NK-92 treated with Interleukin-12 subunit alpha and Interleukin-12 subunit beta, amount 100 ng/mL, for 24 hours (cell line): ENCODE measurements around the gene RUNDC1.
"Not testable (repeated sequence)": the region's sequence is repeated elsewhere in the genome, so short reads cannot be mapped to it uniquely, and the experiment has no call there.

ENCODE experiments used
- DNase-seq: peaks from one replicate; lab custom pipeline; 2025; lab: John Stamatoyannopoulos, UW

Gene RUNDC1

DNA sequence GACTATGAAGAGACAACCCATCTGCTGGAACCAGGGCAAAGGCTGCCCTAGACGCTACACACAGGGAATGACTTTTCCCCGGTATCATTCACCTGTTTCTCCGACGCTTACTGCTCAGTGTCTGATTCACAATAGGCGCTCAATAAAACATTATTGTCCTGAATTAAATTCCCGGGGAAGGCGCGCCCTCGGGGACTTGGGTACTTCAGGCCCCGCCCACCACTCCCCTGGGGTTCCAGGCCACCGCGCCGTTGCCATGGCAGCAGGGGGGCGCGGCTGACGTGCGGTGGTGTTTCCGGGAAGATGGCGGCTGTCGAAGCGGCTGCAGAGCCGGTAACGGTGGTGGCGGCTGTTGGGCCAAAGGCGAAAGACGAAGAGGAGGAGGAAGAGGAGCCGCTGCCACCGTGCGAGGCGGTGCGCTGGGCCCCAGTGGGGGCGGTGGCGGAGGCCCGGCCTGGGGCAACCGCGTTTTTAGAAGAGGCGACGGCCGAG lies at the start of gene RUNDC1:
RUNDC1 (plus strand) TSS at position 292 of the 492 bp plus-strand sequence; CDS start at position 304, 12 bp downstream.
- DNase-seq, result peak; percentile 84

DNA sequence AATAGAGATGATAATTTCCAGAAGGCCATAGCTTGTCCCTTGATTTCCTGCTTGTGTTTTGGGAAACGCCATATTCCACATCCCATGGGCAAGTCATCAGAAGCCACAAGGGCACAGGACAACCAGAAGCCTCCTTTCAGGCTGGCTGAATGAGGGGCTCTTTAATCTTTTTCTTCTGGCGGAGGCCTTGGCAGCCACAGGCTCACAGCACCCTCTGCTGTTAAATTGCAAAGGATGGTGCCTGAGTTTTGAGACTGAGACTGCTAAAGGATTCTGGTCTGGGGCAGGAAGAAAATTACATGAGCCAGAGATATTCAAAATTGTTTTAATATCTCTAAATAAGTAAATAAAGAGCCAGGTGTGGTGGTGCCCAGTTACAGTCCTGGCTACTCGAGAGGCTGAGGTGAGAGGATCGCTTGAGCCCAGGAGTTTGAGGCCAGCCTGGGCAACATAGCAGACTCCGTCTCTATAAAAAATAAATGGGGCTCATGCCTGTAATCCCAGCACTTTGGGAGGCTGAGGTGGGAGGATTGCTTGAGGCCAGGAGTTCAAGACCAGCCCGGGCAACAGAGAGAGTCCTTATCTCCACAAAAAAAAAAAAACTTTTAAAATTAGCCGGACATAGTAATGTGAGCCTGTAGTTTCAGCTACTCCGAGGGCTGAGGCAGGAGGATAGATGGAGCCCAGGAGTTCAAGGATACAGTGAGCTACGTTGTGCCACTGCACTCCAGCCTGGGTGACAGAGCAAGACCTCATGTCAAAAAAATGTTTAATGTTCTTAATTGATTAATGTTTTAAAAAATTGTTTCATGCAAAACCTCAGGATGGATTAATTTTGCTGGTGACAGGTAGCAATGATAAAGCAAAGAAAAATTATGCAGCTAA lies 42.4 kb upstream of the RUNDC1 start:
- no peak for DNase-seq

GRCh38 chr17:42944211-42944610 lies 36.2 kb upstream of the RUNDC1 start:
- DNase-seq, result no peak

- no peak for DNase-seq
These were observed 33.6 kb upstream of the RUNDC1 start for GRCh38 chr17:42946812-42947211.

- no peak for DNase-seq
These were observed 30.2 kb upstream of the RUNDC1 start for GRCh38 chr17:42950044-42950783.

DNA sequence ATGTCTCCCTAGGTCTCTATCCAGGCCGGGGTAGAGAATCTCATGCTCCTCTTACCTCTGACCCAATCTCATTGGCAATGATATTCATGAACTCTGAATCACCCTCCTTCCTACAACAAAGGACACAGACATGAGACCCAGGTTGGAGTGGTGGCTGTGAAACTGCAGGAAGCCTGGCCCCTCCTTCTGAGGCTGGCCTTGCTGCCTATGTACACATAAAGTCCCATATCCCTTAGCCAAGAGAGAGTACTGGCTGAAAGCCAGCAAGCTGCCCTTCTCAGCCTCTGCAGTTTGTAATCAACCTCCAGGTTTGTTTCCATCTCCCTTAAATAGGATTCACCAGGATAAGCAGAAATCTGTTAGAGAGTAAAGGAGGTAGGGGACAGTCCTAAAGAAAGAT lies 26.7 kb upstream of the RUNDC1 start:
- DNase-seq, result no peak

DNA sequence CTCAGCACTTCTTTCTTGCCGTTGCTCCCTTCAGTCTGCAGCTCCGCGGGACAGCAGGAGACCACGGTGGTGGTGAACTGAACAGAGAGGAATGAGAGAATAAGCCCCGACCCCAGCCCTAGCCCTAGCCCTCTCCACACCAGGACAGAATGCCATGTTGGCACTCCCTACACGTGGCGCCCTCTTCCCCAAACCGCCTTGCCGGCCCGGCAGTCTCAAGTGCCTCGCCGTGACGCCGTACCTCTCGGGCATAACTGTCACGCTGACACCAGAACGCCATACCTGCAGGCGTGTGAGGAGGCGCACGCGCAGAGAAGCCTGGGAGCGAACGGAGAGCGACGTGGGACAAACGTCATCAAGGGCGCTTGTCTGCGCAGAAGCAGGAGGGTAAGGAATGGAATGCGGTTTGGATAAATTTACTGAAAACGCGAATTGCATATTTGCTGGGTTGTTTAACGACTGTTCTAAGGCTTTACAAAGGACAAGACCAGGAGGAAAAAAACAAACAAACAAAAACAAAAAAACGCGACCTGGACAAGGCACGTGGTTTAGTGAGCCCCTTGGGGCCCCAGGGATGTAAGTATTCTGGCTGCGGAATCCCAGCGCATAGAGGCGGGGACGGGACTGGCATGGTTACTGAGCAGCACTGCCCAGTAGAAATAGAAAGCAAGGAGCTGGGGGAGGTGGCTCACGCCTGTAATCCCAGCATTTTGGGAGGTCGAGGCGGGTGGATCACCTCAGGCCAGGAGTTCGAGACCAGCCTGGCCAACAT lies 16.0 kb upstream of the RUNDC1 start, which contains the start of gene AARSD1:
AARSD1 (minus strand) TSS at position 294 of the 772 bp plus-strand sequence; CDS start at position 280, 14 bp downstream.
- peak; percentile 78 for DNase-seq

DNA sequence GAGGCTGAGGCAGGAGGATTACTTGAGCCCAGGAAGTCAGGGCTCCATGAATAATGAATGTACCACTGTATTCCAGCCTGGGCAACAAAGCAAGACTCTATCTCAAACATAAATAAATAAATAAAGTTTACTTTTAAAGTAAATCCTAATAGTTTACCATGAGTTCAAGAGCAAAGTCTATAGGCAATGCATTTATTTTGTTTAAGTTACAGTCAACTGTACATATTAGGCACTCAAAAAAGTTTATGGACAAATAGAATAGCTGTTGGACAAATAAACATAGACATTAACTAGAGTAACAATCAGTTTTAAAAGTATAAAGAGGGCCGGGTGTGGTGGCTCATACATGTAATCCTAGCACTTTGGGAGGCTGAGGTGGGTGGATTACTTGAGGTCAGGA lies 12.4 kb upstream of the RUNDC1 start:
- no peak for DNase-seq

- no peak for DNase-seq
These were observed 11.3 kb upstream of the RUNDC1 start for GRCh38 chr17:42969001-42969581.

DNA sequence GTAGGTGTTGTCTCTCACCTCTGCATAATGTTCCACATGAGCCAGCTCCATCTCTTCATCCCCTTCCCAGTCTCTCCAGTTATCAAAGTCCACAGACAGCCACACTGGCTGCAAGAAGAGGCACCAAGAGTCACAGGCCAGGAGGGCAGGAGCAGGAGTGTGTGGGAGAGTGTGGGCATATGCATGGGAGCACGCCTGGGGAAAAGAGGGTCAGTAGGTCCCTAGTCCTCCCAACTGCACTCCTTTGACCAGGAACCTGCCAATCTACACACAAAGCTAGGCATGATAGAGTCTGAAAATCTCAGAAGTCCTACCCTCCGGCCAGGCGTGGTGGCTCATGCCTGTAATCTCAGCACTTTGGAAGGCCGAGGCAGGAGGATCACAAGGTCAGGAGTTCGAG lies 8.8 kb upstream of the RUNDC1 start:
- DNase-seq, result no peak

DNA sequence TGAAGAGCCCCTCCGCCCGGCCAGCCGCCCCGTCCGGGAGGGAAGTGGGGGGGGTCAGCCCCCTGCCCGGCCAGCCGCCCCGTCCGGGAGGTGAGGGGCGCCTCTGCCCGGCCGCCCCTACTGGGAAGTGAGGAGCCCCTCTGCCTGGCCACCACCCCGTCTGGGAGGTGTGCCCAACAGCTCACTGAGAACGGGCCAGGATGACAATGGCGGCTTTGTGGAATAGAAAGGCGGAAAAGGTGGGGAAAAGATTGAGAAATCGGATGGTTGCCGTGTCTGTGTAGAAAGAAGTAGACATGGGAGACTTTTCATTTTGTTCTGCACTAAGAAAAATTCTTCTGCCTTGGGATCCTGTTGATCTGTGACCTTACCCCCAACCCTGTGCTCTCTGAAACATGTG lies 7.0 kb upstream of the RUNDC1 start:
- DNase-seq, result not testable (repeated sequence)

DNA sequence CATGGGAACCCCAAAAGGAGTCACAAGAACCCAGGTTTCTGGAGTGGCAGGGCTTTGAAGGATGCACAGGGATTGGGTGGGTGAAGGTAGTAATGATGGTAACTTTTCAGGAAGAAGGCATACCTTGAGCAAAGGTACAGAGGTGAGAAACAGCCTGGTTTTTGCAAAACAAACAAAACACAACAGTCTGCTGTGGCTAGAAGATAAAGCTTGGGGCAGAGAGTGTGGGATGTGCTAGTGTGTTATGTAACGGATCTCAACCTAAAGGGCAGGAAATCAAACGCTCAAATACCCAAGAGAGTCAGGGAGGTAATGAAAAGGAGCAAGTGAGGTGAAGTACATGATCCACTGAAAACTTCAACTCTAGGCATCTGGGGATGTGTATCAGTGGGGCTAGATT lies 5.1 kb upstream of the RUNDC1 start:
- no peak for DNase-seq

GRCh38 chr17:42975701-42976100 lies 4.7 kb upstream of the RUNDC1 start:
- not testable (repeated sequence) for DNase-seq

GRCh38 chr17:42979511-42980273 lies 673 bp upstream of the RUNDC1 start, which contains the start of gene PTGES3L:
Gene PTGES3L, minus strand, starts transcription at chr17:42980080. Its CDS starts 27 bp downstream, at chr17:42980053.
- no peak for DNase-seq

GRCh38 chr17:42980766-42981397 lies 517 bp downstream of the RUNDC1 start:
- peak; percentile 52 for DNase-seq

GRCh38 chr17:42982266-42982665 lies 1.9 kb downstream of the RUNDC1 start:
- no peak for DNase-seq

DNA sequence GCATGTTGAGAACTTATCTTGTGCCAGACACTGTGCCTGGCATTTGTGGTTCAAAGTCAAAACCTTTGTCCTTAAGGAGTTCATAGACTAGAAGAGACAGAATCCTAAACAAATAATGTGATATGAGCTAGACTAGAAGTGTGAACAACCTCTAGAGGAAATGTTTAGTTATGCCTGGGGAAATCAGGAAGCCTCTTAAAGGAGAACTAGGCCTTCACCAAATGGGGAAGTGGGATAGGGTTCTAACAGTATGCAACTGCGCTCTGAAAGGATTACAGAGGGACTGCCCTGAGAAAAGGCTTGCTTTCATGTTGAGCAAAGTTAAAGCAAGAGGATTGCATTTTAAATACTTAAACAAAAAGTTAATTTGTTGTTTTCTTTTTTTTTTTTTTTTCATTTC lies 4.9 kb downstream of the RUNDC1 start:
- DNase-seq, result no peak

GRCh38 chr17:42989141-42989540 lies 8.8 kb downstream of the RUNDC1 start:
- no peak for DNase-seq

DNA sequence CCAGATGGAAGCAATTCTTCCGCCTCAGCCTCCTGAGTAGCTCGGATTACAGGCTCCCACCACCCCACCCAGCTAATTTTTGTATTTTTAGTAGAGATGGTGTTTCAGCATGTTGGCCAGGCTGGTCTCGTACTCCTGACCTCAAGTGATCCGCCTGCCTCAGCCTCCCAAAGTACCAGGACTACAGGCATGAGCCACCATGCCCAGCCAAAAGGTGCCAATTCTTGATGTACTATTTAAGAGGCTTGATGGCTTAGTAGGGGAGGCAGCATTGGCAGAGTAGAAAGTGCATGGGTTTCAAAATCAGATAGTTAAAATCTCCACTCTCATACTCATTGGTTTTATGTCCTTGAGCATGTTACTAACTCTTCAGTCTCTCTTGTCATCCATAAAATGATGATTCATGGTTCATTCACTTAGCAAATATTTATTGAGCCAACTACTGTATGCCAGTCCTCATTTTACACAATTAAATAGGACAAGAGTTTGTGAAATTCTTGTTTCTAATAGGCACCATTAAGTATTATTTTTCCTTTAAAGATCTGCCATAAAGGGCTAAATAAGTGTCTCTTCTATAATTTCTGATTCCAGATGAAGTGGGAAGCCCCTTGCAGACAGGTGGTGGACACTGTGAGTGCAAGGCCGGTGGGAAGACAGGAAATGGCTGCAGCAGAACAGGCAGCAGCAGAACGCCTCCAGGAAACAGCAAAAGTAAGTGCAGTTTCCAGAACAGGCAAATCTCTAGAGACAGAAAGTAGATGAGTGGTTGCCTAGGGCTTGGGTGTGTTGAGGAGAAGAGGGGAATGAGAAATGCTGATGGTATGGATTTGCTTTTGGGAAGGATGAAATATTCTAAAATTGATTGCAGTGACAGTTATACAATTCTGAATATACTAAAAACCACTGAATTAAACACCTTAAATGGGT lies 9.6 kb downstream of the RUNDC1 start:
- DNase-seq, result no peak
